Ovary (tissue), 9 donors: ENCODE results near the gene MAGI1. TPM values are rescaled to one million over a fixed set of nuclear protein-coding genes. Genes with fewer than 3 reads are reported as not detected.

Experiments used
- DNase-seq, 5 donors: peaks; one replicate each; pipeline ENCODE4 v3.0.0-alpha.2; 2019 to 2020
- H3K27ac ChIP-seq, 2 donors: fragments of 200-600 bp; one replicate each; pipeline versions ENCODE4 v1.5.1 to v1.8.0; 2019 to 2022
- H3K27me3 ChIP-seq: fragments of 200-600 bp; one replicate; pipeline ENCODE4 v1.8.0; 2022
- H3K36me3 ChIP-seq: fragments of 200-600 bp; sonication (generic); one replicate; pipeline ENCODE4 v1.5.1; 2019
- H3K4me1 ChIP-seq: one replicate; pipeline ENCODE4 v1.8.1; 2013; ENCODE audit warnings: mild to moderate bottlenecking, moderate library complexity; ENCODE audit not compliant: insufficient read depth
- H3K4me3 ChIP-seq: fragments of 200-600 bp; sonication (generic); one replicate; pipeline ENCODE4 v1.5.1; 2017
- H3K9me3 ChIP-seq, 2 donors: fragments of 200-600 bp in 1 of 2; sonication (generic) in 1 of 2; one replicate each; pipeline versions ENCODE4 v1.5.1 to v1.8.1; 2013 to 2019; ENCODE audit warnings: mild to moderate bottlenecking in 1 of 2, moderate library complexity in 1 of 2
- CTCF ChIP-seq, 3 donors: fragments of 450-650 bp in 2 of 3; fragments of 200-600 bp in 1 of 3; IDR thresholded peaks; one replicate each; pipeline versions ENCODE4 v1.5.1 to v1.8.0; 2016 to 2022; ENCODE audit warnings: antibody characterized with exemption in 3 of 3, mild to moderate bottlenecking in 1 of 3
- EP300 ChIP-seq: sonication (generic); formaldehyde crosslinking; IDR thresholded peaks from one replicate; pipeline ENCODE4 v1.6.1; 2017; ENCODE audit warnings: antibody characterized with exemption
- POLR2A ChIP-seq: fragments of 450-650 bp; IDR thresholded peaks from one replicate; pipeline ENCODE4 v1.6.1; 2017; ENCODE audit warnings: antibody characterized with exemption, mild to moderate bottlenecking, moderate library complexity
- WGBS, 3 donors: extraction: QIAGEN DNeasy Blood & Tissue Kit in 1 of 3; methylation state at CpG; one replicate each; pipeline versions ENCODE4 v1.1.5 to v1.1.7; 2013 to 2017; 5-methylcytosine and 5-hydroxymethylcytosine counted together
- intact Hi-C, 4 donors: fragments of 100-400 bp; cut with DNase I; formaldehyde crosslinking; loops; one replicate each; pipeline versions ENCODE4 v1.11.0 to v1.15.1; 2022 to 2023
- polyA plus RNA-seq, 2 donors: library from polyadenylated mRNA; stranded (reverse); fragments of 200-250 nt in 1 of 2; fragments of 350-450 nt in 1 of 2; fragmentation: Illumina TruSeq in 1 of 2; extraction: RNeasy Lipid Tissue Mini Kit (QIAGEN cat#74804) in 1 of 2; gene quantifications; one replicate each; pipeline ENCODE4 v1.2.3, GENCODE V29; 2013 to 2014
- total RNA-seq, 7 donors: library from RNA; depleted of rRNA in 2 of 7; stranded (reverse); fragments of >200 nt in 2 of 7; fragmentation: NEBNext Ultra II Directional in 3 of 7; extraction: Animal tissue kit (Norgen Biotek cat#: 25700) in 3 of 7; gene quantifications; one replicate each; pipeline versions ENCODE4 v1.1.0 to v1.2.4, GENCODE V29; 2016 to 2023
- donor health status: DM: no; HTN: no; CAD: no; lungs with moderate emphysema.
- donor health status: DM: no; HTN: no; CAD: no.
- donor health status: Bipolar disorder and iron deficiency.
- donor health status: DM: yes; HTN: yes; CAD: no.
- donor health status: DM: no; HTN: no; CAD: no.
- donor health status: DM: yes; HTN: yes; CAD: no.

The MAGI1 gene
- total and polyA plus RNA-seq, 9 donors, result 5.5 to 35.7 (median 8.7) TPM

- Histone ChIP-seq H3K27me3 (no peaks in the 10 kb centered on the region), H3K4me1 (peaks cover 2% of the 10 kb centered on the region), H3K9me3 (no peaks in the 10 kb centered on the region), H3K4me3 (no peak overlapping the region), H3K36me3 (no peaks in the 10 kb centered on the region), H3K27ac (no peak overlapping the region)
- no peak for TF ChIP-seq POLR2A
- TF ChIP-seq CTCF (IDR thresholded peaks at IDR 0.05), result no peak
- TF ChIP-seq EP300, result no peak
- 87 to 99% (median 95%) methylated on average over 7 of the region's 7 CpGs for WGBS, 3 donors
- no peak for DNase-seq
- intact Hi-C loops, result no loop called here
These were observed 456.6 kb downstream of the MAGI1 start for GRCh38 chr3:65582012-65582717.

GRCh38 chr3:65581313-65581712 is 457.4 kb downstream of the MAGI1 start:
- H3K27ac ChIP-seq, result no peak overlapping the region
- no peaks in the 10 kb centered on the region for H3K27me3 ChIP-seq
- DNase-seq, result no peak
- WGBS, 3 donors, result 92 to 97% (median 96%) methylated on average over 2 of the region's 2 CpGs
- intact Hi-C loops, result no loop called here
- no peaks in the 10 kb centered on the region for H3K36me3 ChIP-seq
- no peak for TF ChIP-seq CTCF (IDR thresholded peaks at IDR 0.05)
- TF ChIP-seq POLR2A, result no peak
- TF ChIP-seq EP300, result no peak
- H3K4me3 ChIP-seq, result no peak overlapping the region
- H3K4me1 ChIP-seq, result peaks cover 4% of the 10 kb centered on the region
- no peaks in the 10 kb centered on the region for H3K9me3 ChIP-seq

- no peaks in the 10 kb centered on the region for H3K9me3 ChIP-seq
- intact Hi-C loops, result no loop called here
- DNase-seq, result no peak
- no peak overlapping the region for H3K27ac ChIP-seq
- H3K4me1 ChIP-seq, result peaks cover 4% of the 10 kb centered on the region
- no peaks in the 10 kb centered on the region for H3K36me3 ChIP-seq
- TF ChIP-seq CTCF (IDR thresholded peaks at IDR 0.05) (no peak), POLR2A (no peak), EP300 (no peak)
- H3K4me3 ChIP-seq, result no peak overlapping the region
- H3K27me3 ChIP-seq, result no peaks in the 10 kb centered on the region
- WGBS, 3 donors, result 96 to 98% (median 96%) methylated on average over 5 of the region's 5 CpGs
These were observed 459.9 kb downstream of the MAGI1 start for GRCh38 chr3:65578861-65579260.

GRCh38 chr3:65577843-65578430 is 460.8 kb downstream of the MAGI1 start:
- WGBS, 3 donors, result 66 to 84% (median 70%) methylated on average over 8 of the region's 8 CpGs
- no peak overlapping the region for H3K27ac ChIP-seq
- no peak for DNase-seq
- intact Hi-C loops, result no loop called here
- H3K4me3 ChIP-seq, result no peak overlapping the region
- no peaks in the 10 kb centered on the region for H3K36me3 ChIP-seq
- peaks cover 4% of the 10 kb centered on the region for H3K4me1 ChIP-seq
- no peak for TF ChIP-seq EP300
- TF ChIP-seq POLR2A, result no peak
- no peak for TF ChIP-seq CTCF (IDR thresholded peaks at IDR 0.05)
- no peaks in the 10 kb centered on the region for H3K27me3 ChIP-seq
- no peaks in the 10 kb centered on the region for H3K9me3 ChIP-seq
